ENCODE data around the gene THAP8. TPM values are rescaled to one million over a fixed set of nuclear protein-coding genes. Genes with fewer than 3 reads are reported as not detected.

THAP8 gene
- total and polyA plus RNA-seq, 2 of the 8 experiments (the other 6 are each of a cell fraction or from before 2014, with no cell fraction given) = 6.0 to 11.1 TPM

- TF ChIP-seq CTBP2 (IDR thresholded peaks at IDR 0.05; ENCODE audit: borderline replicate concordance, insufficient read depth, insufficient read length, low read length) = no peak
- no peak for TF ChIP-seq POU5F1 (IDR thresholded peaks at IDR 0.05; ENCODE audit: low read depth, low read length)
- no peak for TF ChIP-seq MAFK (IDR thresholded peaks at IDR 0.05; ENCODE audit: low read depth, low read length)
- TF ChIP-seq GTF2F1 (IDR thresholded peaks at IDR 0.05; ENCODE audit: borderline replicate concordance, low read depth, low read length) = no peak
- TF ChIP-seq EP300 (IDR thresholded peaks at IDR 0.05; ENCODE audit: borderline replicate concordance in 1 of 2, low read depth in 2 of 2, low read length in 2 of 2) = no peak
These were observed 65.3 kb downstream of the THAP8 start (continued) for GRCh38 chr19:35988824-35989223.

All from H1 (cell line).